DOHH2 (cell line): Measurements from ENCODE around the gene CTDP1.

ENCODE experiments used
- H3F3A ChIP-seq: fragments of 200-600 bp; sonication (generic), shearing (Covaris generic); 2 replicates; pipeline ENCODE4 v1.6.0; 2016; ENCODE audit warnings: antibody characterized with exemption, mild to moderate bottlenecking; ENCODE audit not compliant: control insufficient read depth, insufficient read depth
- H3K27ac ChIP-seq: fragments of 200-600 bp; sonication (generic); 2 replicates; pipeline ENCODE4 v1.5.1; 2014; ENCODE audit warnings: low read depth, mild to moderate bottlenecking, low read length, moderate library complexity
- H3K27me3 ChIP-seq: fragments of 200-600 bp; sonication (generic); 2 replicates; pipeline ENCODE4 v1.6.1; 2014; ENCODE audit warnings: mild to moderate bottlenecking, low read length, mixed read lengths; ENCODE audit not compliant: control insufficient read depth
- H3K36me3 ChIP-seq: fragments of 200-600 bp; sonication (generic); 2 replicates; pipeline ENCODE4 v1.6.1; 2014; ENCODE audit warnings: mild to moderate bottlenecking, low read length, moderate library complexity, mixed read lengths; ENCODE audit not compliant: control insufficient read depth
- H3K4me1 ChIP-seq: fragments of 200-600 bp; sonication (generic); 2 replicates; pipeline ENCODE4 v1.6.1; 2014; ENCODE audit warnings: mild to moderate bottlenecking, low read length, mixed read lengths; ENCODE audit not compliant: control insufficient read depth
- H3K4me2 ChIP-seq: fragments of 200-600 bp; sonication (generic); 2 replicates; pipeline ENCODE4 v1.6.0; 2014; ENCODE audit warnings: mild to moderate bottlenecking, low read length, moderate library complexity
- H3K4me3 ChIP-seq: fragments of 200-600 bp; sonication (generic); 2 replicates; pipeline ENCODE4 v1.5.1; 2014; ENCODE audit warnings: mild to moderate bottlenecking, low read length, mixed read lengths
- H3K79me2 ChIP-seq: fragments of 200-600 bp; sonication (generic); 2 replicates; pipeline ENCODE4 v1.6.1; 2014; ENCODE audit warnings: mild to moderate bottlenecking, low read length, mixed read lengths; ENCODE audit not compliant: control insufficient read depth
- H3K9me2 ChIP-seq: fragments of 200-600 bp; sonication (generic); replicated peaks from 2 replicates; pipeline ENCODE4 v1.6.1; 2014; ENCODE audit warnings: mild to moderate bottlenecking, low read length, mixed read lengths; ENCODE audit not compliant: control insufficient read depth
- H3K9me3 ChIP-seq: fragments of 200-600 bp; sonication (generic); 2 replicates; pipeline ENCODE4 v1.6.1; 2014; ENCODE audit warnings: antibody characterized with exemption, low read length, mixed read lengths; ENCODE audit not compliant: control insufficient read depth, insufficient read depth
- H4K20me1 ChIP-seq: fragments of 200-600 bp; sonication (generic); 2 replicates; pipeline ENCODE4 v1.6.0; 2014; ENCODE audit warnings: low read depth, mild to moderate bottlenecking, antibody characterized with exemption, low read length, moderate library complexity; ENCODE audit not compliant: control insufficient read depth, insufficient read depth
- EZH2phosphoT487 ChIP-seq: fragments of 200-600 bp; sonication (generic); IDR thresholded peaks from 2 replicates; pipeline ENCODE4 v1.6.1; 2017; ENCODE audit warnings: borderline replicate concordance, mild to moderate bottlenecking, antibody characterized with exemption, low read length, moderate library complexity, mixed read lengths
- TF ChIP-seq, protein P1 (sequence below): fragments of 200-600 bp; sonication (generic); IDR thresholded peaks from one replicate; pipeline ENCODE4 v1.5.1; 2014; ENCODE audit warnings: antibody characterized with exemption, mild to moderate bottlenecking, low read depth, low read length; ENCODE audit not compliant: poor library complexity, severe bottlenecking

Gene CTDP1

DNA sequence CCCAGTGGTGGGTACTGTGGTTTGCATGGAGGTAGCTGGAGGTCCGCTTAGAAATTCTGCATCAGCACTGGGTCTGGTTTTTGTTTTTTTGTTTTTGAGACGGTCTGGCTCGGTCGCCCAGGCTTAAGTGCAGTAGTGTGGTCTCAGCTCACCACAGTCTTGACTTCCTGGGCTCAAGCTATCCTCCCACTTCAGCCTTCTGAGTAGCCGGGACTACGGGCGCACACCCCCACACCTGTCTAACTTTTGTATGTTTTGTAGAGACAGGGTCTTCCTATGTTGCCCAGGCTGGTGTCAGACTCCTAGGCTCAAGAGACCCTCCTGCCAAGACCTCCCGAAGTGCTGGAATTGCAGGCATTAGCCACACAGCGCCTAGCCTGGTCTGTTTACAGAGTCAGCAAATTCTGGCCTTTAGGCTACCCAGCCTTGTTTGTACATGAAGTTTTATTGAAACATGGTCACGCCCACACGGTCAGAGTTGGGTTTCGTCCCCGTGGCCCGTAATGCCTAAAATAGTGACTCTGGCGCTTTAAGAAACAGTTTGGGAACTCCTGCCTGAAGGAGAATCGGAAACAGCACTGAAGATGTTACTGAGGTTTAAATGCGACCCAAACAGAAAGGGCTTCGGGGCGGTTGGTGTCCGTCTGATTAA is 32.7 kb downstream of the CTDP1 start:
- Histone ChIP-seq H3K36me3 (peaks cover 60% of the 10 kb centered on the region), H3K27me3 (no peaks in the 10 kb centered on the region), H3K4me2 (no peak overlapping the region), H3K27ac (no peak overlapping the region), H4K20me1 (no peaks in the 10 kb centered on the region; the same call in 1 of the 2 replicates), H3K9me2 (no peaks in the 10 kb centered on the region), H3K4me3 (no peak overlapping the region), H3F3A (no peaks in the 10 kb centered on the region; the same call in 1 of the 2 replicates), H3K9me3 (no peaks in the 10 kb centered on the region), H3K79me2 (no peaks in the 10 kb centered on the region), H3K4me1 (no peaks in the 10 kb centered on the region)
- TF ChIP-seq, protein P1, sequence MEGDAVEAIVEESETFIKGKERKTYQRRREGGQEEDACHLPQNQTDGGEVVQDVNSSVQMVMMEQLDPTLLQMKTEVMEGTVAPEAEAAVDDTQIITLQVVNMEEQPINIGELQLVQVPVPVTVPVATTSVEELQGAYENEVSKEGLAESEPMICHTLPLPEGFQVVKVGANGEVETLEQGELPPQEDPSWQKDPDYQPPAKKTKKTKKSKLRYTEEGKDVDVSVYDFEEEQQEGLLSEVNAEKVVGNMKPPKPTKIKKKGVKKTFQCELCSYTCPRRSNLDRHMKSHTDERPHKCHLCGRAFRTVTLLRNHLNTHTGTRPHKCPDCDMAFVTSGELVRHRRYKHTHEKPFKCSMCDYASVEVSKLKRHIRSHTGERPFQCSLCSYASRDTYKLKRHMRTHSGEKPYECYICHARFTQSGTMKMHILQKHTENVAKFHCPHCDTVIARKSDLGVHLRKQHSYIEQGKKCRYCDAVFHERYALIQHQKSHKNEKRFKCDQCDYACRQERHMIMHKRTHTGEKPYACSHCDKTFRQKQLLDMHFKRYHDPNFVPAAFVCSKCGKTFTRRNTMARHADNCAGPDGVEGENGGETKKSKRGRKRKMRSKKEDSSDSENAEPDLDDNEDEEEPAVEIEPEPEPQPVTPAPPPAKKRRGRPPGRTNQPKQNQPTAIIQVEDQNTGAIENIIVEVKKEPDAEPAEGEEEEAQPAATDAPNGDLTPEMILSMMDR, result no peak
- TF ChIP-seq EZH2phosphoT487, result no peak

DNA sequence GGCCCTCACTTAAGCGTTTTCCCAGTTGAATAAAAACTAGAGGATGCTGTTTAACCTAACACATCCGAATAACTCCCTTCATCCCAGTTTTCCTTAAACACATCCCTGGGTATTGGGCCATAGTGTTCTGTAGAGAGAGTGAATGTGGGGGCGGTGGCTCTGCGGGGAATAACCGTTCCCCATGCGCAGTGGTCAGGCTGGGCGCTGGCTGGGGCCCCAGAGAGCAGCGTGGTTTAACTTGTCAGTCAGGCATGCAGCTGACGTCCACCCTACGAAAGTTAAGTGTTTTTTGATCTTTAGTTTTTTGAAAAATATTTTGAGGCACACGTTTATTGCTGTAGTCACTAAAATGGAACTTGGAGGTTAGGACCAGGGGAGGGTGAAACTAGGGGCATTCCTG is 33.7 kb downstream of the CTDP1 start:
- Histone ChIP-seq H3K4me1 (no peaks in the 10 kb centered on the region), H3K4me3 (no peak overlapping the region), H3K9me3 (no peaks in the 10 kb centered on the region), H3K27me3 (no peaks in the 10 kb centered on the region), H3K4me2 (no peak overlapping the region), H4K20me1 (no peaks in the 10 kb centered on the region; the same call in 1 of the 2 replicates), H3K9me2 (no peaks in the 10 kb centered on the region), H3K79me2 (no peaks in the 10 kb centered on the region), H3K27ac (no peak overlapping the region), H3K36me3 (peaks cover 51% of the 10 kb centered on the region), H3F3A (no peaks in the 10 kb centered on the region; the same call in 1 of the 2 replicates)
- TF ChIP-seq EZH2phosphoT487, result no peak
- TF ChIP-seq, protein P1, result no peak

DNA sequence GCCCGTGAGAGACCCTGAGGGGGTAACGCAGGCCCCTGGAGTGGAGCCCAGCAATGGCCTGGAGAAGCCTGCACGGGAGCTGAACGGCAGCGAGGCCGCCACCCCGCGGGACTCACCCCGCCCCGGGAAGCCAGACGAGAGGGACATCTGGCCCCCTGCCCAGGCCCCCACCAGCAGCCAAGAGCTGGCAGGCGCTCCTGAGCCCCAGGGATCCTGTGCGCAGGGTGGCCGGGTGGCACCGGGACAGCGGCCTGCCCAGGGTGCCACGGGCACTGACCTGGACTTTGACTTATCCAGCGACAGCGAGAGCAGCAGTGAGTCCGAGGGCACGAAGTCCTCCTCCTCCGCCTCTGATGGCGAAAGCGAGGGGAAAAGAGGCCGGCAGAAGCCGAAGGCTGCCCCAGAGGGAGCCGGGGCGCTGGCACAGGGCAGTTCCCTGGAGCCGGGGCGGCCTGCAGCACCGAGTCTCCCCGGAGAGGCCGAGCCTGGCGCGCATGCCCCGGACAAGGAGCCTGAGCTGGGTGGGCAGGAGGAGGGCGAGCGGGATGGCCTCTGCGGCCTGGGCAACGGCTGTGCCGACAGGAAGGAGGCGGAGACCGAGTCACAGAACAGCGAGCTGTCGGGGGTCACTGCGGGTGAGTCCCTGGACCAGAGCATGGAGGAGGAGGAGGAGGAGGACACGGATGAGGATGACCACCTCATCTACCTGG is 35.1 kb downstream of the CTDP1 start:
- Histone ChIP-seq H3K9me3 (no peaks in the 10 kb centered on the region), H3K4me2 (no peak overlapping the region), H3K4me1 (no peaks in the 10 kb centered on the region), H3F3A (no peaks in the 10 kb centered on the region), H3K4me3 (no peak overlapping the region), H4K20me1 (no peaks in the 10 kb centered on the region), H3K79me2 (no peaks in the 10 kb centered on the region), H3K9me2 (no peaks in the 10 kb centered on the region), H3K27ac (no peak overlapping the region), H3K27me3 (no peaks in the 10 kb centered on the region), H3K36me3 (peaks cover 52% of the 10 kb centered on the region)
- TF ChIP-seq, protein P1, result no peak
- no peak for TF ChIP-seq EZH2phosphoT487
